ENCODE data around the gene ATG7.

Gene ATG7

GRCh38 chr3:11271986-11272904 lies at the start of gene ATG7:
ATG7 (plus strand) TSS chr3:11272397; CDS start chr3:11298696, 26,299 bp downstream.
- peak; percentile 94 for DNase-seq

GRCh38 chr3:11224010-11224409 lies 48.2 kb upstream of the ATG7 start:
- DNase-seq, result no peak

- no peak for DNase-seq
Observed at GRCh38 chr3:11224870-11225229, 47.3 kb upstream of the ATG7 start.

GRCh38 chr3:11226042-11226370 lies 46.2 kb upstream of the ATG7 start:
- no peak for DNase-seq

- DNase-seq, result no peak
Observed at GRCh38 chr3:11228041-11228440, 44.2 kb upstream of the ATG7 start.

- no peak for DNase-seq
Observed at GRCh38 chr3:11230125-11230524, 42.1 kb upstream of the ATG7 start.

- no peak for DNase-seq
Observed at GRCh38 chr3:11230832-11231231, 41.4 kb upstream of the ATG7 start.

GRCh38 chr3:11235385-11235784 lies 36.8 kb upstream of the ATG7 start:
- DNase-seq, result no peak

GRCh38 chr3:11236588-11237461 lies 35.4 kb upstream of the ATG7 start:
- DNase-seq, result peak; percentile 63

GRCh38 chr3:11238060-11238459 lies 34.1 kb upstream of the ATG7 start:
- no peak for DNase-seq

- no peak for DNase-seq
Observed at GRCh38 chr3:11238880-11239279, 33.3 kb upstream of the ATG7 start.

- no peak for DNase-seq
Observed at GRCh38 chr3:11239796-11240195, 32.4 kb upstream of the ATG7 start.

GRCh38 chr3:11240496-11240895 lies 31.7 kb upstream of the ATG7 start:
- DNase-seq, result no peak

- no peak for DNase-seq
Observed at GRCh38 chr3:11244121-11244677, 28.0 kb upstream of the ATG7 start.

GRCh38 chr3:11245276-11245675 lies 26.9 kb upstream of the ATG7 start:
- DNase-seq, result no peak

GRCh38 chr3:11245827-11246662 lies 26.2 kb upstream of the ATG7 start:
- DNase-seq, result no peak

GRCh38 chr3:11246663-11246970 lies 25.6 kb upstream of the ATG7 start:
- no peak for DNase-seq

- DNase-seq, result no peak
Observed at GRCh38 chr3:11247362-11247761, 24.8 kb upstream of the ATG7 start.

GRCh38 chr3:11248596-11248995 lies 23.6 kb upstream of the ATG7 start:
- DNase-seq, result no peak

GRCh38 chr3:11250902-11251806 lies 21.0 kb upstream of the ATG7 start:
- no peak for DNase-seq

GRCh38 chr3:11251807-11252176 lies 20.4 kb upstream of the ATG7 start:
- DNase-seq, result no peak

- no peak for DNase-seq
Observed at GRCh38 chr3:11254876-11255275, 17.3 kb upstream of the ATG7 start.
